ENCODE measurements around the gene CCDC184. TPM values are rescaled to one million over a fixed set of nuclear protein-coding genes. Genes with fewer than 3 reads are reported as not detected.
"Not testable (repeated sequence)": the region's sequence is repeated elsewhere in the genome, so short reads cannot be mapped to it uniquely, and the experiment has no call there.

The CCDC184 gene
- polyA plus RNA-seq, 12 donors, result 1.1 to 5.0 (median 2.3) TPM; not detected in 2

DNA sequence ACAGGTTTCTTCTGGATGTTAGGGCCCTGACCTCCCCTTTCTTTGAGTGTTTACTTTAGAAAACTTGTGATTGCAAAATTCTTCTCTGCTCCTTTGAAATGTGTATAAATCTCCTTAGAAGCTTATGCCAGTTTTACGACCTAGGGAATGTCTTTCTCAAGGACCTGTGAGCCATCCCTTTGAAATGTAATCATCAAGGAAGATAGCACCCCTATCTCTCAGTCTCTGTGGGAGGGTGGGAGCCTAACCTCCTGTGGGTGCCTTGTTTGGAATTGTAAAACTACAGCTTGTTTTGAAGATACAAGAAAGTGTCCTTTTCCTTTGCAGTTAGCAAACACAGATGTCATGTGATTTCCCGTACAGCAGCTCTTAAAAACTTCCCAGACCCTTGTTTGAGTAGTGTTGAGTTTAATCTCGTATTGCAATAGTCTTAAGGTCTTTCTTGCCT lies 16.4 kb downstream of the CCDC184 start:
- no peak for DNase-seq

- no peak for DNase-seq
These were observed 17.6 kb downstream of the CCDC184 start for GRCh38 chr12:48201091-48201490.

DNA sequence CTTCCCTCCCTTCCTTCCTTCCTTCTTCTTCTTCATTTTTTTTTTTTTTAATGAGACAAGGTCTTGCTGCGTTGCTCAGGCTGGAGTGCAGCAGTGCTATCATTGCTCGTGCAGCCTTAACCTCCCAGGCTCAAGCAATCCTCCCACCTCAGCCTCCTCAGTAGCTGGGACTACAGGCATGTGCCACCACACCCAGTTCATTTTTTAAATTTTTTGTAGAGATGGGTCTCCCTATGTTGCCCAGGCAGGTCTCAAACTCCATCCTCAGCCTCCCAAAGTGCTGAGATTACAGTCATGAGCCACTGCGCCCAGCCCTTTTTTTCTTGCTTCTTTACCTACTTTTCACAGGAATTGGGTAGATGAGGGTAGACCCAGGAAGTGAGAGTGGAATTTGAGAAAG lies 18.1 kb downstream of the CCDC184 start:
- DNase-seq, result no peak

DNA sequence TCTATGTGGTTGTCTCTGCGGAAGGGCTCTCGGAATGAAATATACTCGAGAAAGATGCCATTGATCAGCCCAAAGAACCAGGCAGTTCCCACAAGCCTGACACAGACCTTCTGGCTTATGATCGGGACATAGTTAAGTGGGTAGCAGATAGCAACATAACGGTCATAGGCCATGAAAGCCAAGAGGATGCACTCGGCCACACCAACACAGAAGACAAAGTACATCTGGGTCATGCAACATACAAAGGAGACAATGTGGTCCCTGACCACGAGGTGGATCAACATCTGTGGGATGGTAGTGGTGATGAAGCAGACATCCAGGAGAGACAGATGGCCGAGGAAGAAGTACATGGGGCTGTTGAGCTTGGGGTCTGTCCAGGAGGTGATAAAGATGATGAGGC lies 19.3 kb downstream of the CCDC184 start:
- no peak for DNase-seq

- DNase-seq, result no peak
These were observed 19.7 kb downstream of the CCDC184 start, which contains the start of gene OR10AD1 for GRCh38 chr12:48203192-48203591. Gene OR10AD1 (minus strand): TSS chr12:48203292. CDS start chr12:48203292, 0 bp downstream.

GRCh38 chr12:48209495-48209894 lies 26.1 kb downstream of the CCDC184 start:
- DNase-seq, result not testable (repeated sequence)

- no peak for DNase-seq
These were observed 33.3 kb downstream of the CCDC184 start for GRCh38 chr12:48216785-48217184.

DNA sequence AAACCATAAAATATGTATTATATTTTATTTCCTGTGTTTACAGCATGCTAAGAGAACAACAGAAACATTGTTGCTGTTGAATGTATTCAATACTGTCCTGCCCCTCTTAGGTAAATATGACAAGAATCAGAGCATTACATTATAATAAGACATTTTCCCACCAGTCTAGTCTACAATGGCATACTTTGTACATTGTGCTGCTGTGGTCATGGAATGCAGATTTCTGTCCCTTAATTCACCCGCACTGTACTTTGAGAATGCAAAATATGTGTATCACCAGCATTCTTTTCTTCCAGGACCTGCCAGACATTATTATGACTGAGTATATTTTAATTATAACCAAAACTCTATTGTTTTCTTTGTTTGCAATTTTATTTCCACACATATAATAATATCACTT lies 36.2 kb downstream of the CCDC184 start:
- DNase-seq, result no peak

- no peak for DNase-seq
These were observed 37.3 kb downstream of the CCDC184 start for GRCh38 chr12:48220701-48221100.

DNA sequence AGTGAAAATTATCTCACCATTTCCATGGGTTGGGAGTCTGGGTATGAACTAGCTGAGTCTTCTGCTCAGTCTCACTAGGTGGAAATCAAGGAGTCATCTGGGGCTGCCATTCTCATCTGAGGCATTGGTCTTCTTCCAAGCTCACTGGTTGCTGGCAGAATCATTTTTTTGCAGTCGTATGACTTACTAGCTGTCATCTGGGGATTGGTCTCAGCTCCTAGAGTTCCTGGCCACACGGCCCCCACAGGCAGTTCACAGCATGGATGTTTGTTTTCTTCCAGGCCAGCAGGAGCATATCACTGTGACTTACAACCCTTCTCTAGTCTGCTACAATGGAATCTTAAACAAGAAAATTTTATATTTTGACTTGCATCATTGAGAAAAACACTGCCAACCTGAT lies 38.2 kb downstream of the CCDC184 start:
- DNase-seq, result no peak

- not testable (repeated sequence) for DNase-seq
These were observed 41.1 kb downstream of the CCDC184 start for GRCh38 chr12:48224533-48224932.

DNA sequence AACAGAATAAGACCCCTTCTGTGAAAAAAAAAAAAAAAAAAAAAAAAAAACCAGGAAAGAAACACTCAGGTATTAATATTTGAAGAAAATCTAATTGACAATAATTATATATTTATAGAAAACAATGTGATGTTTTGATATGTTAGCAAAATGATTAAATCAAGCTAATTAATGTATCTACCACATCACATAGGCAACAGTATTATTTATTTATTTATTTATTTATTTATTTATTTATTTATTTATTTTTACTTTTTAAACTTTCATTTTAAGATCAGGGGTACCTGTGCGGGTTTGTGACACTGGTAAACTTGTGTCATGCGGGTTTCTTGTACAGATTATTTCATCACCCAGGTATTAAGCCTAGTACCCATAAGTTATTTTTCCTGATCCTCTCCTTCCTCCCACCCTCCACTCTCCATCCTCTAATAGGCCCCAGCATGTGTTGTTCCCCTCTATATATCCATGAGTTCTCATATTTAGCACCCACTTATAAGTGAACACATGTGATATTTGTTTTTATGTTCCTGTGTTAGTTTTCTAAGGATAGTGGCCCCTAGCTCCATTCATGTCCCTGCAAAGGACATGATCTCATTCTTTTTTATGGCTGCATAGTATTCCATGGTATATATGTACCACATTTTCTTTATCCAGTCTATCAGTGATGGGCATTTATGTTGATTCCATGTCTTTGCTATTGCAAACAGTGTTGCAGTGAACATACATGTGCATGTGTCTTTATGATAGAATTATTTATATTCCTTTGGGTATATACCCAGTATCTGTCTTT lies 47.9 kb downstream of the CCDC184 start:
- not testable (repeated sequence) for DNase-seq

Other genes with a start within 250 kb of the CCDC184 start
- 10 to 100 TPM in 11 of 12 donors, not detected in 1; 42.2 to 78.3 (median 65.0) TPM for gene TMEM106C, start 220.0 kb upstream of the CCDC184 start, polyA plus RNA-seq (ENCODE audit: insufficient read length in 12 of 12)
- 10 to 100 TPM in 11 of 12 donors, not detected in 1; 13.9 to 78.9 (median 25.9) TPM for gene COL2A1, start 179.2 kb upstream of the CCDC184 start, polyA plus RNA-seq (ENCODE audit: insufficient read length in 12 of 12)
- gene SENP1, start 77.6 kb upstream of the CCDC184 start, polyA plus RNA-seq (ENCODE audit: insufficient read length in 12 of 12), result 10 to 100 TPM in 11 of 12 donors, not detected in 1; 13.2 to 20.4 (median 16.7) TPM
- gene PFKM, start 64.3 kb upstream of the CCDC184 start, polyA plus RNA-seq (ENCODE audit: insufficient read length in 12 of 12), result 100 to 1,000 TPM in 11 of 12 donors, not detected in 1; 104 to 345 (median 290) TPM
- 1,000 to 10,000 TPM in 1 of 12 donors, 10 to 100 TPM in 11; 36.1 to 1,272 (median 64.4) TPM for gene ASB8, start 26.1 kb upstream of the CCDC184 start, polyA plus RNA-seq (ENCODE audit: insufficient read length in 12 of 12)
- under 1 TPM in 7 of 12 donors, not detected in 5; 0.09 to 0.76 (median 0.19) TPM for gene OR10AD1, start 19.6 kb downstream of the CCDC184 start, polyA plus RNA-seq (ENCODE audit: insufficient read length in 12 of 12)
- gene ZNF641, start 167.3 kb downstream of the CCDC184 start, polyA plus RNA-seq (ENCODE audit: insufficient read length in 12 of 12), result 10 to 100 TPM in 11 of 12 donors, not detected in 1; 14.4 to 21.3 (median 17.8) TPM

Data from muscle of arm (tissue), 12 donors.